ENCODE data around the gene PCDH9. TPM values are rescaled to one million over a fixed set of nuclear protein-coding genes. Genes with fewer than 3 reads are reported as not detected.

PCDH9 gene
- total RNA-seq, 1 donor from 2014 or later = 5.1 TPM

- no peak for DNase-seq
- Histone ChIP-seq H3K4me1 (peaks cover 3% of the 10 kb centered on the region), H3K27me3 (no peaks in the 10 kb centered on the region), H3K4me3 (no peak overlapping the region), H3K36me3 (no peaks in the 10 kb centered on the region), H3K9me3 (no peaks in the 10 kb centered on the region), H3K27ac (no peak overlapping the region)
- TF ChIP-seq CTCF (IDR thresholded peaks at IDR 0.05) = no peak
- intact Hi-C loops (cut with DNase I) = no loop called here
- ATAC-seq = no peak
Observed at GRCh38 chr13:66345518-66345810, 884.7 kb downstream of the PCDH9 start.

- no peak overlapping the region for H3K4me3 ChIP-seq
- DNase-seq = no peak
- H3K27ac ChIP-seq = no peak overlapping the region
- H3K9me3 ChIP-seq = no peaks in the 10 kb centered on the region
- no peaks in the 10 kb centered on the region for H3K36me3 ChIP-seq
- intact Hi-C loops (cut with DNase I) = no loop called here
- ATAC-seq = no peak
- no peaks in the 10 kb centered on the region for H3K27me3 ChIP-seq
- no peak for TF ChIP-seq CTCF (IDR thresholded peaks at IDR 0.05)
- H3K4me1 ChIP-seq = peaks cover 3% of the 10 kb centered on the region
Observed at GRCh38 chr13:66344805-66345517, 885.2 kb downstream of the PCDH9 start.

GRCh38 chr13:66343224-66343828, 886.8 kb downstream of the PCDH9 start:
- TF ChIP-seq CTCF (IDR thresholded peaks at IDR 0.05) = no peak
- Histone ChIP-seq H3K4me1 (no peaks in the 10 kb centered on the region), H3K4me3 (no peak overlapping the region), H3K27ac (no peak overlapping the region), H3K9me3 (no peaks in the 10 kb centered on the region), H3K27me3 (no peaks in the 10 kb centered on the region), H3K36me3 (no peaks in the 10 kb centered on the region)
- intact Hi-C loops (cut with DNase I) = no loop called here
- DNase-seq (no peak), ATAC-seq (no peak)

- Histone ChIP-seq H3K27ac (no peak overlapping the region), H3K4me1 (no peaks in the 10 kb centered on the region), H3K4me3 (no peak overlapping the region), H3K27me3 (no peaks in the 10 kb centered on the region), H3K36me3 (no peaks in the 10 kb centered on the region), H3K9me3 (no peaks in the 10 kb centered on the region)
- intact Hi-C loops (cut with DNase I) = no loop called here
- TF ChIP-seq CTCF (IDR thresholded peaks at IDR 0.05) = no peak
- DNase-seq (no peak), ATAC-seq (peak; percentile 40)
Observed at GRCh38 chr13:66341635-66342377, 888.3 kb downstream of the PCDH9 start.

- no peak for DNase-seq
- Histone ChIP-seq H3K4me3 (no peak overlapping the region), H3K4me1 (no peaks in the 10 kb centered on the region), H3K9me3 (no peaks in the 10 kb centered on the region), H3K36me3 (no peaks in the 10 kb centered on the region), H3K27me3 (no peaks in the 10 kb centered on the region), H3K27ac (no peak overlapping the region)
- intact Hi-C loops (cut with DNase I) = no loop called here
- TF ChIP-seq CTCF (IDR thresholded peaks at IDR 0.05) = no peak
- no peak for ATAC-seq
Observed at GRCh38 chr13:66339214-66339613, 890.9 kb downstream of the PCDH9 start.
